BLaER1 (cell line): ENCODE results near the gene SLC38A7.

Experiments used
- H3K27ac ChIP-seq: shearing (Covaris generic); formaldehyde crosslinking; 2 replicates; pipeline ENCODE4 v1.8.1; 2022
- H3K27me3 ChIP-seq: shearing (Covaris generic); formaldehyde crosslinking; 2 replicates; pipeline ENCODE4 v1.8.1; 2022
- H3K36me3 ChIP-seq: shearing (Covaris generic); formaldehyde crosslinking; 2 replicates; pipeline ENCODE4 v1.8.1; 2022
- H3K4me1 ChIP-seq: shearing (Covaris generic); formaldehyde crosslinking; 2 replicates; pipeline ENCODE4 v1.8.1; 2022
- H3K4me2 ChIP-seq: shearing (Covaris generic); formaldehyde crosslinking; 2 replicates; pipeline ENCODE4 v1.8.1; 2022
- H3K4me3 ChIP-seq: shearing (Covaris generic); formaldehyde crosslinking; 2 replicates; pipeline ENCODE4 v1.8.1; 2022
- H3K9ac ChIP-seq: shearing (Covaris generic); formaldehyde crosslinking; 2 replicates; pipeline ENCODE4 v1.8.1; 2022
- H3K9me3 ChIP-seq: shearing (Covaris generic); formaldehyde crosslinking; 2 replicates; pipeline ENCODE4 v1.8.1; 2022
- H4K20me1 ChIP-seq: shearing (Covaris generic); formaldehyde crosslinking; 2 replicates; pipeline ENCODE4 v1.8.1; 2022
- Cebpa-rat ChIP-seq: shearing (Covaris generic); IDR thresholded peaks from 2 replicates; pipeline ENCODE4 v1.8.1; 2022

Gene SLC38A7

DNA sequence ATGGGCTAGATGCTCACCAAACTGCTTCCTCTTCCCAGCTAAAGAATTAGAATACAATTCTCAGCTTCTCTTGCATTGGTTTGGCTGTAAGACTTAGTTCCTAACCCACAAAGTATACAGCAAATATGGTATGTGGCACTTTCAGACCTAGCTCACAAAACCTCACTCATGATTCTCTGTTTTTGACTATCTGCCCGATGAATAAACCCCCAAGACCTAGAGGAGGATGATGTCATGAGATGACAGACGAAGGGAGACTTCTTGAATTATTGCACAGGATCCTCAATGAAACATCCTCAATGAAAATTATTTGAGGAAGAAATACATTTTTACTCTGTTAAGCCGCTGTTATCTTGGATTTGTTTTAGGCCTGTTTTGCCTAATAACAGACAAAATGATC, 69.3 kb downstream of the SLC38A7 start:
- no peak overlapping the region for H3K27ac ChIP-seq
- H3K4me2 ChIP-seq: no peak overlapping the region
- peaks cover 70% of the 10 kb centered on the region for H3K36me3 ChIP-seq
- H3K4me1 ChIP-seq: no peaks in the 10 kb centered on the region
- H3K4me3 ChIP-seq: no peak overlapping the region
- TF ChIP-seq Cebpa-rat: no peak
- H4K20me1 ChIP-seq: peaks cover 71% of the 10 kb centered on the region
- no peak overlapping the region for H3K9ac ChIP-seq
- no peaks in the 10 kb centered on the region for H3K27me3 ChIP-seq
- H3K9me3 ChIP-seq: no peaks in the 10 kb centered on the region
